CD14-positive monocyte (primary cell): ENCODE data around the gene GLT8D1. TPM values are rescaled to one million over a fixed set of nuclear protein-coding genes. Genes with fewer than 3 reads are reported as not detected.

Experiments used
- DNase-seq, 3 donors: peaks; one replicate each; pipeline ENCODE4 v3.0.0-alpha.2; 2011 to 2022
- H2AFZ ChIP-seq: 2 replicates; pipeline ENCODE4 v1.6.0; 2012; ENCODE audit warnings: mild to moderate bottlenecking, low read depth, low read length, inconsistent platforms; ENCODE audit not compliant: insufficient read depth, poor library complexity, severe bottlenecking
- H3K27ac ChIP-seq, 2 donors: 1 replicate in 1 of 2; 2 replicates in 1 of 2; pipeline ENCODE4 v1.5.1; 2012 to 2013; ENCODE audit warnings: low read length in 2 of 2, control low read depth in 1 of 2, inconsistent platforms in 1 of 2, low read depth in 1 of 2, mild to moderate bottlenecking in 1 of 2
- H3K27me3 ChIP-seq, 2 donors: one replicate each; pipeline versions ENCODE4 v1.6.0 to v1.6.1; 2011 to 2013; ENCODE audit warnings: low read length in 2 of 2; ENCODE audit not compliant: control insufficient read depth in 2 of 2, insufficient read depth in 2 of 2
- H3K36me3 ChIP-seq, 2 donors: replicated peaks in 1 of 2; 1 replicate in 1 of 2; 2 replicates in 1 of 2; pipeline versions ENCODE4 v1.5.1 to v1.6.1; 2012 to 2013; ENCODE audit warnings: low read length in 2 of 2, control low read depth in 1 of 2, inconsistent platforms in 1 of 2, mild to moderate bottlenecking in 1 of 2; ENCODE audit not compliant: insufficient read depth in 2 of 2, control insufficient read depth in 1 of 2
- H3K4me1 ChIP-seq, 2 donors: 1 replicate in 1 of 2; 2 replicates in 1 of 2; pipeline versions ENCODE4 v1.5.1 to v1.6.1; 2012 to 2013; ENCODE audit warnings: low read length in 2 of 2, control low read depth in 1 of 2, inconsistent platforms in 1 of 2, mild to moderate bottlenecking in 1 of 2, moderate library complexity in 1 of 2; ENCODE audit not compliant: insufficient read depth in 2 of 2, control insufficient read depth in 1 of 2
- H3K4me2 ChIP-seq: replicated peaks from 2 replicates; pipeline ENCODE3; 2012; ENCODE audit warnings: low read length, moderate library complexity, mild to moderate bottlenecking; ENCODE audit not compliant: poor library complexity, severe bottlenecking; ENCODE audit errors: extremely low read depth
- H3K4me3 ChIP-seq, 3 experiments: fragments of 200-600 bp in 1 of 3; sonication (generic) in 1 of 3; replicated peaks in 1 of 3; 1 replicate in 2 of 3; 2 replicates in 1 of 3; pipeline ENCODE4 v1.5.1; 2011 to 2013; ENCODE audit warnings: low read length in 3 of 3, mild to moderate bottlenecking in 3 of 3, control low read depth in 2 of 3, low read depth in 2 of 3, inconsistent platforms in 1 of 3, moderate library complexity in 1 of 3
- H3K79me2 ChIP-seq: 2 replicates; pipeline ENCODE4 v1.6.0; 2012; ENCODE audit warnings: mild to moderate bottlenecking, control low read depth, inconsistent platforms, low read length, moderate library complexity; ENCODE audit not compliant: insufficient read depth
- H3K9ac ChIP-seq: 2 replicates; pipeline ENCODE4 v1.6.0; 2017; ENCODE audit warnings: low read length, mild to moderate bottlenecking; ENCODE audit not compliant: insufficient read depth, poor library complexity, severe bottlenecking
- H3K9me3 ChIP-seq, 2 donors: replicated peaks in 1 of 2; 1 replicate in 1 of 2; 2 replicates in 1 of 2; pipeline versions ENCODE4 v1.5.1 to v1.6.1; 2012 to 2013; ENCODE audit warnings: low read length in 2 of 2, control low read depth in 1 of 2; ENCODE audit not compliant: control insufficient read depth in 1 of 2, insufficient read depth in 1 of 2
- H4K20me1 ChIP-seq: 2 replicates; pipeline ENCODE4 v1.6.0; 2012; ENCODE audit warnings: mild to moderate bottlenecking, low read length, control low read depth, moderate library complexity; ENCODE audit not compliant: insufficient read depth
- H3K27ac Mint-ChIP-seq, 7 donors: one replicate each; pipeline ENCODE4 v1.8.0; 2020; ENCODE audit warnings: mild to moderate bottlenecking in 7 of 7, mixed read lengths in 7 of 7, moderate library complexity in 6 of 7, inconsistent platforms in 2 of 7
- H3K27me3 Mint-ChIP-seq, 3 donors: one replicate each; pipeline ENCODE4 v1.8.0; 2021 to 2022; ENCODE audit warnings: low read depth in 3 of 3, mild to moderate bottlenecking in 3 of 3, mixed read lengths in 3 of 3, moderate library complexity in 3 of 3, inconsistent platforms in 1 of 3
- H3K36me3 Mint-ChIP-seq, 2 donors: one replicate each; pipeline ENCODE4 v1.8.0; 2020; ENCODE audit warnings: mixed read lengths in 2 of 2, inconsistent platforms in 1 of 2, mild to moderate bottlenecking in 1 of 2
- H3K4me1 Mint-ChIP-seq: one replicate; pipeline ENCODE4 v1.8.0; 2020; ENCODE audit warnings: mild to moderate bottlenecking, mixed read lengths
- H3K4me3 Mint-ChIP-seq, 2 donors: one replicate each; pipeline ENCODE4 v1.8.0; 2020; ENCODE audit warnings: mild to moderate bottlenecking in 2 of 2, mixed read lengths in 2 of 2, moderate library complexity in 1 of 2
- H3K9me3 Mint-ChIP-seq, 7 donors: one replicate each; pipeline ENCODE4 v1.8.0; 2020 to 2022; ENCODE audit warnings: mixed read lengths in 7 of 7, mild to moderate bottlenecking in 6 of 7, moderate library complexity in 6 of 7, inconsistent platforms in 2 of 7
- CTCF ChIP-seq: fragments of 200-600 bp; IDR thresholded peaks from one replicate; pipeline ENCODE4 v1.8.0; 2022; ENCODE audit warnings: antibody characterized with exemption, mild to moderate bottlenecking
- WGBS: methylation state at CpG from one replicate; pipeline ENCODE4 v1.1.5; 2013; ENCODE audit warnings: missing lambda C conversion rate; ENCODE audit not compliant: insufficient coverage; 5-methylcytosine and 5-hydroxymethylcytosine counted together
- intact Hi-C, 2 donors: fragments of 100-400 bp; cut with micrococcal nuclease; formaldehyde crosslinking; loops; one replicate each; pipeline versions ENCODE4 v1.15.0 to v1.15.1; 2023
- polyA plus RNA-seq, 3 donors: library from polyadenylated mRNA; depleted of rRNA in 1 of 3; unstranded in 2 of 3; stranded (reverse) in 1 of 3; fragments of 300-500 nt in 2 of 3; fragments of >200 nt in 1 of 3; fragmentation: Illumina TruSeq in 2 of 3; gene quantifications; 1 replicate in 2 of 3; 2 replicates in 1 of 3; pipeline ENCODE4 v1.2.3, GENCODE V29; 2012 to 2021

GLT8D1 gene
- polyA plus RNA-seq, 3 donors: 27.3 to 34.8 (median 34.8) TPM

- Histone ChIP-seq H3K4me1 (peaks cover 52 to 64% of the 10 kb centered on the region in 2 donors), H3K27ac (peak overlapping the region in 1 of 2 donors; percentile 78)
- peak overlapping the region; percentile 82 to 95 (median 85) for H3K27ac Mint-ChIP-seq
These were observed 23.6 kb downstream of the GLT8D1 start for GRCh38 chr3:52682016-52682415.

GRCh38 chr3:52681596-52681995 is 24.0 kb downstream of the GLT8D1 start:
- Histone ChIP-seq H2AFZ (peak overlapping the region; percentile 44), H3K9ac (peak overlapping the region; percentile 5), H3K4me2 (peak overlapping the region; percentile 67), H4K20me1 (peaks cover 53% of the 10 kb centered on the region), H3K4me1 (peaks cover 49 to 60% of the 10 kb centered on the region in 2 donors), H3K4me3 (peak overlapping the region; percentile 16 to 62 (median 36)), H3K27ac (peak overlapping the region in 1 of 2 donors; percentile 78), H3K9me3 (no peaks in the 10 kb centered on the region), H3K79me2 (peaks cover 83% of the 10 kb centered on the region), H3K27me3 (no peaks in the 10 kb centered on the region), H3K36me3 (peaks cover 33 to 45% of the 10 kb centered on the region in 2 donors)
- no peak for TF ChIP-seq CTCF
- peak in 2 of 3 donors; percentile 30 to 43 for DNase-seq
- WGBS: no CpG with 5 or more reads among the region's 3 CpGs
- peaks cover 0 to 2% (median 0%) of the 10 kb centered on the region in 3 donors for H3K27me3 Mint-ChIP-seq
- intact Hi-C loops: loop anchor here in 1 of 2 donors (10.0 kb wide), 1 partner anchor 147 kb away; the partner anchor contains the start of genes NT5DC2 and UQCC5
- peaks cover 59% of the 10 kb centered on the region for H3K4me1 Mint-ChIP-seq
- H3K27ac Mint-ChIP-seq: peak overlapping the region; percentile 82 to 95 (median 85)
- H3K9me3 Mint-ChIP-seq: no peaks in the 10 kb centered on the region
- peaks cover 34 to 44% of the 10 kb centered on the region in 2 donors for H3K36me3 Mint-ChIP-seq
- peak overlapping the region; percentile 67 to 88 for H3K4me3 Mint-ChIP-seq

More at GRCh38 chr3:52682016-52682415, 23.6 kb downstream of the GLT8D1 start:
- intact Hi-C loops: loop anchor here in 1 of 2 donors (10.0 kb wide), 1 partner anchor 147 kb away; the partner anchor contains the start of genes NT5DC2 and UQCC5
- H3K27me3 Mint-ChIP-seq: peaks cover 0 to 2% (median 0%) of the 10 kb centered on the region in 3 donors
- H3K9me3 ChIP-seq: no peaks in the 10 kb centered on the region
- H2AFZ ChIP-seq: peak overlapping the region; percentile 44
- H3K4me3 ChIP-seq: peak overlapping the region; percentile 16 to 62 (median 36)
- peaks cover 30 to 39% of the 10 kb centered on the region in 2 donors for H3K36me3 Mint-ChIP-seq
- H3K9me3 Mint-ChIP-seq: no peaks in the 10 kb centered on the region
- peaks cover 63% of the 10 kb centered on the region for H3K4me1 Mint-ChIP-seq
- no peaks in the 10 kb centered on the region for H3K27me3 ChIP-seq
- H3K9ac ChIP-seq: peak overlapping the region; percentile 5
- peak in 2 of 3 donors; percentile 37 to 62 for DNase-seq
- peak overlapping the region; percentile 67 to 88 for H3K4me3 Mint-ChIP-seq
- H3K4me2 ChIP-seq: peak overlapping the region; percentile 67
- H3K36me3 ChIP-seq: peaks cover 32 to 41% of the 10 kb centered on the region in 2 donors
- peaks cover 53% of the 10 kb centered on the region for H4K20me1 ChIP-seq
- H3K79me2 ChIP-seq: peaks cover 87% of the 10 kb centered on the region
- TF ChIP-seq CTCF: no peak
